SU-DHL-6 (cell line): ENCODE data around the gene TRPM2.
A peak's percentile ranks its signal among the peaks of the same experiment; 100 is the strongest.
"Not testable (repeated sequence)": the region's sequence is repeated elsewhere in the genome, so short reads cannot be mapped to it uniquely, and the experiment has no call there.

Experiments used
- H2AFZ ChIP-seq: fragments of 200-600 bp; sonication (generic); 2 replicates; pipeline ENCODE4 v1.6.1; 2014; ENCODE audit warnings: low read depth, mild to moderate bottlenecking, moderate library complexity, mixed read lengths, antibody characterized with exemption, low read length; ENCODE audit not compliant: severe bottlenecking
- H3F3A ChIP-seq: fragments of 200-600 bp; shearing (Covaris generic); 2 replicates; pipeline ENCODE4 v1.6.0; 2016; ENCODE audit warnings: antibody characterized with exemption, mild to moderate bottlenecking; ENCODE audit not compliant: insufficient read depth
- H3K27ac ChIP-seq: fragments of 200-600 bp; sonication (generic); 2 replicates; pipeline ENCODE4 v1.5.1; 2016; ENCODE audit warnings: low read depth, mild to moderate bottlenecking, low read length, moderate library complexity, mixed read lengths
- H3K27me3 ChIP-seq: fragments of 200-600 bp; sonication (generic), shearing (Covaris generic); 2 replicates; pipeline ENCODE4 v1.6.0; 2014; ENCODE audit warnings: mild to moderate bottlenecking, low read length
- H3K36me3 ChIP-seq: fragments of 200-600 bp; sonication (generic); 2 replicates; pipeline ENCODE4 v1.6.1; 2014; ENCODE audit warnings: mild to moderate bottlenecking, low read length, mixed read lengths
- H3K4me2 ChIP-seq: fragments of 300-600, 200-600 bp; shearing (Covaris generic), sonication (generic); 2 replicates; pipeline ENCODE4 v1.6.0; 2014; ENCODE audit warnings: low read length, low read depth, mild to moderate bottlenecking; ENCODE audit not compliant: poor library complexity, severe bottlenecking
- H3K4me3 ChIP-seq: fragments of 200-600 bp; sonication (generic); 2 replicates; pipeline ENCODE4 v1.5.1; 2014; ENCODE audit warnings: antibody characterized with exemption, low read length, mild to moderate bottlenecking, mixed read lengths; ENCODE audit not compliant: insufficient read depth, poor library complexity, severe bottlenecking
- H3K79me2 ChIP-seq: fragments of 200-600 bp; sonication (generic); 2 replicates; pipeline ENCODE4 v1.6.1; 2014; ENCODE audit warnings: mild to moderate bottlenecking, low read length, moderate library complexity; ENCODE audit not compliant: insufficient read depth
- H3K9ac ChIP-seq: fragments of 200-600 bp; sonication (generic); 2 replicates; pipeline ENCODE4 v1.7.0; 2014; ENCODE audit warnings: mild to moderate bottlenecking, low read length
- H3K9me2 ChIP-seq: fragments of 200-600 bp; sonication (generic); replicated peaks from 2 replicates; pipeline ENCODE4 v1.6.1; 2014; ENCODE audit warnings: low read length; ENCODE audit not compliant: insufficient read depth
- H3K9me3 ChIP-seq: fragments of 200-600 bp; sonication (generic); 2 replicates; pipeline ENCODE4 v1.6.1; 2014; ENCODE audit warnings: low read length, mixed read lengths; ENCODE audit not compliant: insufficient read depth
- H4K20me1 ChIP-seq: fragments of 200-600 bp; sonication (generic); 2 replicates; pipeline ENCODE4 v1.6.1; 2014; ENCODE audit warnings: low read depth, mild to moderate bottlenecking, antibody characterized with exemption, low read length, moderate library complexity, mixed read lengths
- EZH2phosphoT487 ChIP-seq: fragments of 200-600 bp; sonication (generic), shearing (Covaris generic); conservative IDR thresholded peaks from 2 replicates; pipeline ENCODE4 v1.6.1; 2018; ENCODE audit warnings: mild to moderate bottlenecking, antibody characterized with exemption, low read length, moderate library complexity, mixed read lengths
- TF ChIP-seq, protein P1 (sequence below): fragments of 200-600 bp; sonication (generic); IDR thresholded peaks from one replicate; pipeline ENCODE4 v1.5.1; 2017; ENCODE audit warnings: antibody characterized with exemption, mild to moderate bottlenecking, low read length, moderate library complexity; ENCODE audit not compliant: insufficient read depth, poor library complexity, severe bottlenecking

The TRPM2 gene

DNA sequence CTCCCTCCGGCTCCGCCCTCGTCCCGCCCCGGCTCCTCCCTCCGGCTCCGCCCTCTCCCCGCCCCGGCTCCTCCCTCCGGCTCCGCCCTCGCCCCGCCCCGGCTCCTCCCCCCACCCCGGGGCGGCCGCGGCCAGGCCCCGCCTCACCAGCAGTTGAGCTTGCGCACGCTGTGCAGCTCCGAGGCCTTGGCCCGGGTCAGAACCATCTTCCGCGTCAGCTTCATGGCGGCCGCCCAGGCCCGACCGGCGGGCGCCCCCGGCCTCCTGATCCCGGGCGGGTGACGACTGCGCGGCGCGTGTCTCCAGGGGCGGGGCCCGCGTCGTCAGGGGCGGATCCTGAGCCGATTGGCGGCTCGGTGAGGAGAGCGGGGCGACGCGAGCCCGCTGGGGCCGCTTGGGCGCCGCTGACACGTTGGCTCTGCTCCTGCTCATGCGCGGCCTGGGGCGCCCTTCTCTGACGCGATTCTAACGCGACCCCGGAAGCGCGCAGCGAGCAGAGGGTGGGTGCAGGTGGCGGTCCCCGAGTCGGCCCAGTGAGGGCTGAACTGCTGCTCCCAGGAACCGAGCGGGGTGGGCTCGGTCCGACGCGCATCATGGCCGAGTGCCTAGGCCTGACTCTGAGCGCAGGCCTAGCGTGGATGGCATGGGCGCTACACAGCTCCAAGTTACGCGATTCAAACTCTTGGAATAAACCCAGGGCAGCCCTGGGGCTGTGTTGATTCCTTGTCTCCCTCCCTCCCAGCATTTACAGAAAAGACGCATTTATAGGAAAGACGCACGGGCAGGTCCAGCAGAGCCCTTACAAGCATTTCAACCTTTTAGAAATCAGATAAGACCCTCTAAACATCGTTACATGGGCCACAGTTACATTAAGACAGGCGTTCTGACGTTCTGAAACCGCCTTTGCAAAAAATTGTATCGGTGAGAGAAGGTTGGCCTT lies 14.2 kb upstream of the TRPM2 start, which contains the start of gene CFAP410:
Gene CFAP410 (minus strand): TSS at position 420 of the 940 bp plus-strand sequence. CDS start 196 bp downstream, at position 224.
- Histone ChIP-seq H4K20me1 (no peaks in the 10 kb centered on the region), H3K36me3 (no peaks in the 10 kb centered on the region), H3K4me3 (peak within 1 kb of the TSS; percentile 63), H3K27me3 (no peaks in the 10 kb centered on the region), H3K27ac (peak within 1 kb of the TSS; percentile 89), H3K9me2 (no peaks in the 10 kb centered on the region), H3K9ac (peak within 1 kb of the TSS; percentile 78), H2AFZ (peak within 1 kb of the TSS; percentile 65), H3K4me2 (peak within 1 kb of the TSS; percentile 89), H3F3A (peaks cover 16% of the 10 kb centered on the region), H3K79me2 (no peaks in the 10 kb centered on the region), H3K9me3 (no peaks in the 10 kb centered on the region)
- no peak for TF ChIP-seq EZH2phosphoT487
- TF ChIP-seq, protein P1, sequence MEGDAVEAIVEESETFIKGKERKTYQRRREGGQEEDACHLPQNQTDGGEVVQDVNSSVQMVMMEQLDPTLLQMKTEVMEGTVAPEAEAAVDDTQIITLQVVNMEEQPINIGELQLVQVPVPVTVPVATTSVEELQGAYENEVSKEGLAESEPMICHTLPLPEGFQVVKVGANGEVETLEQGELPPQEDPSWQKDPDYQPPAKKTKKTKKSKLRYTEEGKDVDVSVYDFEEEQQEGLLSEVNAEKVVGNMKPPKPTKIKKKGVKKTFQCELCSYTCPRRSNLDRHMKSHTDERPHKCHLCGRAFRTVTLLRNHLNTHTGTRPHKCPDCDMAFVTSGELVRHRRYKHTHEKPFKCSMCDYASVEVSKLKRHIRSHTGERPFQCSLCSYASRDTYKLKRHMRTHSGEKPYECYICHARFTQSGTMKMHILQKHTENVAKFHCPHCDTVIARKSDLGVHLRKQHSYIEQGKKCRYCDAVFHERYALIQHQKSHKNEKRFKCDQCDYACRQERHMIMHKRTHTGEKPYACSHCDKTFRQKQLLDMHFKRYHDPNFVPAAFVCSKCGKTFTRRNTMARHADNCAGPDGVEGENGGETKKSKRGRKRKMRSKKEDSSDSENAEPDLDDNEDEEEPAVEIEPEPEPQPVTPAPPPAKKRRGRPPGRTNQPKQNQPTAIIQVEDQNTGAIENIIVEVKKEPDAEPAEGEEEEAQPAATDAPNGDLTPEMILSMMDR: no peak

DNA sequence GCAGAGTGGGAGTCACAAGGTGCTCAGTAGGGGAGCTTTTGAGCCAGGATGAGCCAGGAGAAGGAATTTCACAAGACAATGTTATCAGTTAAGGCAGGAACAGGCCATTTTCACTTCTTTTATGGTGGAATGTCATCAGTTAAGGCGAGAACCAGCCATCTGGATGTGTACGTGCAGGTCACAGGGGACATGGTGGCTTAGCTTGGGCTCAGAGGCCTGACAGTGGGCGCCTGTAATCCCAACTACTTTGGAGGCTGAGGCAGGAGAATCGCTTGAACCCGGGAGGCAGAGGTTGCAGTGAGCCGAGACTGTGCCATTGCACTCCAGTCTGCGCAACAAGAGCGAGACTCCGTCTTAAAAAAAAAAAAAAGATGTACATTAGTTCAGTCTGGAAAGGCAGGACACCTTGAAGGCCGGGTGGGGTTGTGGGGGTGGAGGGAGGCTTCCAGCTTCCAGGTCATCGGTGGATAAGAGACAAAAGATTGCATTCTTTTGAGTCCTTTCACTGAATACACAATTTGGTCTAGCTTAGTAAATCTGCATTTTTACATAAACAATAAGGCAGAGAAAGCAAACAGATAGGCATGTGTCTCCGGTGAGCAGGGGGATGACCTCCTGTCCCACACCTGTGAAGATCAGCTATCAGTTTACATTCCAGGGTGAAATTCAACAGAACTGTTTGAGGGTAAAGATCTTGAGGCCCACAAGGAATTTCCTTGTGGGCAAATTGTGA lies 11.5 kb upstream of the TRPM2 start:
- peaks cover 16% of the 10 kb centered on the region for H3F3A ChIP-seq
- H3K9ac ChIP-seq, H3K27ac ChIP-seq, H3K4me3 ChIP-seq, H3K4me2 ChIP-seq, H4K20me1 ChIP-seq, H3K27me3 ChIP-seq, H3K9me2 ChIP-seq, H3K36me3 ChIP-seq, H3K79me2 ChIP-seq, H2AFZ ChIP-seq, H3K9me3 ChIP-seq: not testable (repeated sequence)

DNA sequence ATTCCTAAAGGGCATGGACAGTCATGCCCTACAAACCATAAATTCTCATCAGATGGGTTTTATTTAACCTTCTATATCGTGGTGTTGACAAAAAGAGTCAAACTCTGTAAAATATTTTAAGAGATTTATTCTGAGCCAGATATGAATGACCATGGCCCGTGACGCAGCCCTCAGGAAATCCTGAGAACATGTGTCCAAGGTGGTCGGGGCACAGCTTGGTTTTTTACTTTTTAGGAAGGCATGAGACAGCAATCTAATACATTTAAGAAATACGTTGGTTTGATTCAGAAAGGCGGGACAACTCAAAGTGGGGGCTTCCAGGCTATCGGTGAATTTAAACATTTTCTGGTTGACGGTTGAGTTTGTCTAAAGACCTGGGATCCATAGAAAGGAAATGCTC lies 10.4 kb upstream of the TRPM2 start:
- H3K27me3 ChIP-seq, H3K4me3 ChIP-seq, H4K20me1 ChIP-seq, H3K9me2 ChIP-seq, H3K27ac ChIP-seq, H3K79me2 ChIP-seq, H3K9ac ChIP-seq, H2AFZ ChIP-seq, H3K9me3 ChIP-seq, H3K4me2 ChIP-seq, H3K36me3 ChIP-seq: not testable (repeated sequence)
- peaks cover 10% of the 10 kb centered on the region for H3F3A ChIP-seq

DNA sequence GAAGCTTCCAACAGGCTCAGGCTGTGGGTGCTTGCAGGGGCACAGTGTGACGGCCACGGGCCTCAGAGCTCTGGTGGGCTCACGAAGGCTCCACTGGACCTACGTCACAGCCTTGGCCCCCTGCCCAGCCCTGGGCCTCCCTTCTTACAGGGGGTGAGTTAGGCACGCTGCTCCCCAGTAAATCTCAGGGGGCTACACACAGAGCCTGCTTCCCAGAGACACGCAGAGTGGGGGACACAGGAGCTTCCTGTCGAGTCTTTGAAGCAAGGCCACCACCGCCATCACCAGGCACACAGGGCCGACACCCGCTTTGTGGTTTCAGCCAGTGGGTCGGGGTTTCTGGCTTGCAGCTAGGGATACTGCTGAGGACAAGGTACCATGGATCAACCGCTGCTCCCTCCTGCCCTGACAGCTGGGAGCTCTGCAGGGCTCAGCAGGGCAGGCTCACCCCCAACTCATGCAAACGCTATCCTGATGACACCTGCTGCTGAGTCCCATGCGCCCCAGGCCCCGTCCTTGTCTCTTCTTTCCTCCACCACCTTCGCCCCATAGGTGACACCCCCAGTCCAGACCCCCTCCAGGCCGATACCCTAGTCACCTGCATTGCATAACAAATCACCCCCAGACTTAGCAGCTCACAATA lies 8.8 kb upstream of the TRPM2 start:
- H3K4me2 ChIP-seq: no peak overlapping the region
- H3K27ac ChIP-seq: no peak overlapping the region
- no peaks in the 10 kb centered on the region for H4K20me1 ChIP-seq
- no peaks in the 10 kb centered on the region for H3K9me3 ChIP-seq
- no peaks in the 10 kb centered on the region for H3K36me3 ChIP-seq
- no peaks in the 10 kb centered on the region for H3K79me2 ChIP-seq
- no peaks in the 10 kb centered on the region for H3K27me3 ChIP-seq
- TF ChIP-seq EZH2phosphoT487: no peak
- TF ChIP-seq, protein P1: no peak
- H3K4me3 ChIP-seq: no peak overlapping the region
- H3F3A ChIP-seq: peaks cover 2% of the 10 kb centered on the region; the same call in 1 of the 2 replicates
- no peak overlapping the region for H2AFZ ChIP-seq
- H3K9ac ChIP-seq: no peak overlapping the region
- no peaks in the 10 kb centered on the region for H3K9me2 ChIP-seq
